GM12864 (cell line): ENCODE results near the gene JCAD.

Experiments
- DNase-seq: peaks from one replicate; pipeline ENCODE4 v3.0.0-alpha.2; 2011; ENCODE audit warnings: low read depth
- H3K4me3 ChIP-seq: 2 replicates; pipeline ENCODE4 v1.5.1; 2011; ENCODE audit warnings: mild to moderate bottlenecking, low read depth, low read length, control low read depth
- CTCF ChIP-seq: IDR thresholded peaks from 2 replicates; pipeline ENCODE4 v1.5.1; 2011; ENCODE audit warnings: low read depth, mild to moderate bottlenecking, moderate library complexity, low read length, control low read depth, inconsistent platforms; ENCODE audit errors: missing control alignments

The JCAD gene

GRCh38 chr10:30034433-30035137 lies 24.8 kb downstream of the JCAD start:
- peak; percentile 8 for DNase-seq
- no peak for TF ChIP-seq CTCF

GRCh38 chr10:30032125-30032524 lies 27.3 kb downstream of the JCAD start:
- no peak overlapping the region for H3K4me3 ChIP-seq
- no peak for DNase-seq
- no peak for TF ChIP-seq CTCF

More at GRCh38 chr10:30034433-30035137, 24.8 kb downstream of the JCAD start:
- H3K4me3 ChIP-seq = no peak overlapping the region

GRCh38 chr10:30029872-30030256 lies 29.5 kb downstream of the JCAD start:
- no peak for TF ChIP-seq CTCF
- no peak for DNase-seq
- no peak overlapping the region for H3K4me3 ChIP-seq

DNA sequence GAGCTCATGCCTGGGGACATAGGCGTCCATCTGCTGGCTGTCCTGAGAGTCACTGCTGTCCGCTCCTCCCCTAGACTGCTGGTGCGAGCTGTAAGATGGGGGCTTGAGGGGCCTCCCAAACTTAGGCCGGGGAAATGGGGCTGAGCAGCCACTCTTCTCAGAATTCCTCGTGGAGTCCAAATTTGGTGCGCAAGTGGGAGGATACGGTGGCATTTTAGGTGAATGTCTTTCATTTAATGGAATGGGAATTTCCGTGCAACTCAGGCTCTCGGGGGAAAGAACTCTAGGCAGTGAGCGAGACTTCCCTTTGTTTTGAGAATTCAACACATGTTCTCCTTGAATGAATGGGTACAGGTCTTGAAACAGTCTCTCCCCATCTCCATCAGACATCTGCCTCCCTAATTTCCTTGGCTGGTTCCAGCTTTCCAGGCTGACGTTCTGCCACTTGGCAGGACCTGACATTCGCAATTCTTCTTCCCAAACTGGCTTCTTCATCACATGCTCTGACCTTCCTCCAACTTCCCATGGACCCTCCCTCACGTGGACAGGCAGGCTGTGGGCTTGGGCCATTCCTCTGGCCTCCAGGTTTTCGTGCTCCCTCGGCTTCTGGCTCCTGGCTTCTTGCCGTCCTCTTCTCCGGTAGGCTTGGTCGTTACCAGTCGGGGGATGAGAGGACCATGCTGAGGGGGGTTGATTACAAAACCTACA lies 30.1 kb downstream of the JCAD start:
- H3K4me3 ChIP-seq = no peak overlapping the region
- no peak for TF ChIP-seq CTCF
- DNase-seq = no peak

DNA sequence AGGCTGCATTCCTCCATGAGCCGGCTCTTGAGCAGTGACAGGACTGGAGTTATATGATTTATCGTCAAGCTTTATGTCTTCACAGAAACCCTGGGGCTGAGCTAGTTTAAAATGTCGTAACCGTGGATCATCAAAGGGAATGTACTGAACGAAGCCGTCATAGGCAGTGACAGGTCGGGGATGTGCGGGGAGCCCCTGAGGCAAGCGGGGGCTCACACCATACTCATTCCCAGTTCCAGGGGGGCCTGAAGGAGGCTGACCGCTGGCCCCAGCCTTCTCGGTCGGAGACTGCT lies 30.7 kb downstream of the JCAD start:
- no peak overlapping the region for H3K4me3 ChIP-seq
- TF ChIP-seq CTCF = no peak
- DNase-seq = no peak

- TF ChIP-seq CTCF = no peak
- DNase-seq = no peak
- H3K4me3 ChIP-seq = no peak overlapping the region
Observed at GRCh38 chr10:30028006-30028737, 31.2 kb downstream of the JCAD start.
